ENCODE data around the gene RMDN3. TPM values are rescaled to one million over a fixed set of nuclear protein-coding genes. Genes with fewer than 3 reads are reported as not detected.

The RMDN3 gene
- total and polyA plus RNA-seq, 3 donors from 2014 or later: 31.5 to 37.3 (median 33.1) TPM

GRCh38 chr15:40731034-40731433, 24.0 kb downstream of the RMDN3 start:
- 62 to 76% methylated on average over 3 of the region's 3 CpGs for WGBS, 2 donors
- H3K4me3 ChIP-seq: no peak overlapping the region
- H3K36me3 ChIP-seq (ENCODE audit: low read depth, missing control alignments): no peaks in the 10 kb centered on the region
- no peaks in the 10 kb centered on the region for H3K9me3 ChIP-seq
- no peak overlapping the region for H3K27ac ChIP-seq
- H3K27me3 ChIP-seq: no peaks in the 10 kb centered on the region
- no peaks in the 10 kb centered on the region for H3K4me1 ChIP-seq
- intact Hi-C loops (cut with DNase I; ENCODE audit: low total_unique reads): no loop called here
- TF ChIP-seq POLR2A (IDR thresholded peaks at IDR 0.05): no peak
- no peak for TF ChIP-seq CTCF (IDR thresholded peaks at IDR 0.05)
- no peak for DNase-seq

GRCh38 chr15:40723919-40724318, 31.1 kb downstream of the RMDN3 start:
- no peak overlapping the region for H3K27ac ChIP-seq
- H3K9me3 ChIP-seq: no peaks in the 10 kb centered on the region
- no peaks in the 10 kb centered on the region for H3K27me3 ChIP-seq
- no peaks in the 10 kb centered on the region for H3K4me1 ChIP-seq
- DNase-seq: no peak
- no peaks in the 10 kb centered on the region for H3K36me3 ChIP-seq (ENCODE audit: low read depth, missing control alignments)
- intact Hi-C loops (cut with DNase I; ENCODE audit: low total_unique reads): no loop called here
- H3K4me3 ChIP-seq: no peak overlapping the region
- no peak for TF ChIP-seq POLR2A (IDR thresholded peaks at IDR 0.05)
- TF ChIP-seq CTCF (IDR thresholded peaks at IDR 0.05): no peak
- 90 to 93% methylated on average over 2 of the region's 2 CpGs for WGBS, 2 donors

- no peak overlapping the region for H3K4me3 ChIP-seq
- H3K4me1 ChIP-seq: no peaks in the 10 kb centered on the region
- DNase-seq: no peak
- no peaks in the 10 kb centered on the region for H3K27me3 ChIP-seq
- WGBS, 2 donors: 82 to 85% methylated on average over 2 of the region's 2 CpGs
- TF ChIP-seq CTCF (IDR thresholded peaks at IDR 0.05): no peak
- no peak for TF ChIP-seq POLR2A (IDR thresholded peaks at IDR 0.05)
- H3K9me3 ChIP-seq: no peaks in the 10 kb centered on the region
- no peaks in the 10 kb centered on the region for H3K36me3 ChIP-seq (ENCODE audit: low read depth, missing control alignments)
- H3K27ac ChIP-seq: no peak overlapping the region
- intact Hi-C loops (cut with DNase I; ENCODE audit: low total_unique reads): no loop called here
These were observed 32.1 kb downstream of the RMDN3 start for GRCh38 chr15:40722934-40723333.

GRCh38 chr15:40722354-40722753, 32.7 kb downstream of the RMDN3 start:
- DNase-seq: no peak
- Histone ChIP-seq H3K27ac (no peak overlapping the region), H3K9me3 (no peaks in the 10 kb centered on the region), H3K4me1 (no peaks in the 10 kb centered on the region), H3K4me3 (no peak overlapping the region), H3K36me3 (ENCODE audit: low read depth, missing control alignments) (no peaks in the 10 kb centered on the region), H3K27me3 (no peaks in the 10 kb centered on the region)
- 83 to 86% methylated on average over 4 of the region's 4 CpGs for WGBS, 2 donors
- TF ChIP-seq CTCF (IDR thresholded peaks at IDR 0.05): no peak
- TF ChIP-seq POLR2A (IDR thresholded peaks at IDR 0.05): no peak
- intact Hi-C loops (cut with DNase I; ENCODE audit: low total_unique reads): no loop called here

GRCh38 chr15:40721701-40722100, 33.4 kb downstream of the RMDN3 start:
- H3K36me3 ChIP-seq (ENCODE audit: low read depth, missing control alignments): no peaks in the 10 kb centered on the region
- no peaks in the 10 kb centered on the region for H3K27me3 ChIP-seq
- no peak overlapping the region for H3K4me3 ChIP-seq
- DNase-seq: no peak
- WGBS, 2 donors: 78 to 88% methylated on average over 1 of the region's 1 CpG
- no peaks in the 10 kb centered on the region for H3K9me3 ChIP-seq
- intact Hi-C loops (cut with DNase I; ENCODE audit: low total_unique reads): no loop called here
- TF ChIP-seq POLR2A (IDR thresholded peaks at IDR 0.05) (no peak), CTCF (IDR thresholded peaks at IDR 0.05) (no peak)
- no peak overlapping the region for H3K27ac ChIP-seq
- H3K4me1 ChIP-seq: no peaks in the 10 kb centered on the region

Measured in testis (tissue), 3 donors.